Ramos (cell line): ENCODE results near the gene TAS2R14.

Source experiments
- in situ Hi-C: fragments of 300-500 bp; cut with MboI; formaldehyde crosslinking; loops from one replicate; pipeline ENCODE4 v1.14.3; 2022; ENCODE audit warnings: low sequenced_read_pairs; ENCODE audit not compliant: unreplicated experiment

The TAS2R14 gene, protein sequence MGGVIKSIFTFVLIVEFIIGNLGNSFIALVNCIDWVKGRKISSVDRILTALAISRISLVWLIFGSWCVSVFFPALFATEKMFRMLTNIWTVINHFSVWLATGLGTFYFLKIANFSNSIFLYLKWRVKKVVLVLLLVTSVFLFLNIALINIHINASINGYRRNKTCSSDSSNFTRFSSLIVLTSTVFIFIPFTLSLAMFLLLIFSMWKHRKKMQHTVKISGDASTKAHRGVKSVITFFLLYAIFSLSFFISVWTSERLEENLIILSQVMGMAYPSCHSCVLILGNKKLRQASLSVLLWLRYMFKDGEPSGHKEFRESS

DNA sequence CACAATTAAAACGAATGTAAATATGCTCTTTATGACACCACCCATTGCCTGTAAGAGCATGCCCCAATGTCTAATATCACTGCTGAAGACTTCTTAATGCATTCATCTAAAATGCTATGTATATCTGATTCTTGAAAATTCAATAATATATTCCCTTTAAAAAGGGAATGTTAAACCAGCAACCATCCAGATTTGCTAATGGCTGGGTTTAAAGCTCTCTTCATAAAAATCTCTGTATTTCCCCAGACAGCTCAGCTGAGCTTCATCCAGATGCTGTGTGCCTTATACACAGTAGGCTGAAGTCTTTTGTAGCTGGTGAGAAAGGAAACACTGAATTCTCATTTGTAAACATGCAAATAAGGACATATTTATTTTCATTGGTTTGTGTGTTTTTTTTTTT lies at the start of gene TAS2R14:
TSS of gene TAS2R14 (minus strand) at position 101 of the 400 bp plus-strand sequence. CDS start at position 45, 56 bp downstream.
- in situ Hi-C loops = no loop called here

DNA sequence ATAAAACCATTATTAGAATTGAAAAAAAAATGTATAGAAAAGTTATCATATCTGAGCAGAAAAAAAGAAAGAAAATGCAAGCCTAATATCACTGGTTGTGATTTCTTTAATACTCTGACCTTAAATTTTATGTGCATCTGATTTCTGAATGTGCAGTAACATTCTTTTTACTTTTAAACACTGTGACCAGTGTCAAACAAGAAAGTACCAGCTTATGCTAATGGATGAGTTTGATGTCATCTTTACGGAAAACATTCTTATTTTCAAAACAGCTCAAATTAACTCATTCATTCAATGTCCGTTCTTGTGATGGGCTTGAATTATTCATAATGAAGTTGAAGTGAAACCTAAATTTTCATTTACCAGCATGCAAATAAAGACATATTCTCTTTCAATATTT lies 47.7 kb upstream of the TAS2R14 start, which contains the start of gene TAS2R50:
TSS of gene TAS2R50 (minus strand) at position 101 of the 400 bp plus-strand sequence. CDS start at position 49, 52 bp downstream.
- in situ Hi-C loops = no loop called here

DNA sequence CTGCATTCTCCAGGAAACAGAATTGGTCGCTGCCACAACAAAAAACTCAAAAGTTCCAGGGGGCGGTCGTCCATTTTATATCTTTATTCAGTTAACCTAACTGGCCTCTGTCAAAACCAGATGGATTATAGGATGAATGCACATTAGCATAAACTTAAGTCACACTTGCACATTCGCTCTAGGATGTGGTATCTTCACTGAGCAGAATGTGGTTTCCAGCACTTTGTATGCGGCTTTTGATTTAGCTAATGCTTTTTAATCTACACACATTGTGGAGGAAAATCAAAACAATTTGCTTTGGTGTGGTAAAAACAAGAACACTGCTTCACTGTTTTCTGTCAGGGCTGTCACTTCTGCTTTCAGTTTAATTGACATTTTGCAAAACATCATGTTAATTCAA lies 43.2 kb upstream of the TAS2R14 start:
- in situ Hi-C loops = no loop called here

DNA sequence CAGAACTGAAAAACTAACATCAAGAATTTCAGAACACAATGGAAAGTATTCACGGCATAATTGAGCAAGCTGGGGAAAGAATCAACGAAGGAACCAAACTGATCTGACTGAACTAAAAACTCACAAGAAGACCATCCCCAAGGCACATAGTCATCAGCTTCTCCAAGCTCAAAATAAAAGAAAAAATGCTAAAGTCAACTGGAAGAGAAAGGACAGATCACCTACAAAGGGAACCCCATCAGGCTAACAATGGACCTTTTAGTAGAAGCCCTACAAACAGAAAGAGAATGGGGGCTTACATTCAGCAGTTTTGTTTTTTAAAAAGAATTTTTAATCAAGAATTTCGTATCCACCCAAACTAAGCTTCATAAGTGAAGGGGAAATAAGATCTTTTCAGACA lies 35.9 kb upstream of the TAS2R14 start:
- in situ Hi-C loops = no loop called here

DNA sequence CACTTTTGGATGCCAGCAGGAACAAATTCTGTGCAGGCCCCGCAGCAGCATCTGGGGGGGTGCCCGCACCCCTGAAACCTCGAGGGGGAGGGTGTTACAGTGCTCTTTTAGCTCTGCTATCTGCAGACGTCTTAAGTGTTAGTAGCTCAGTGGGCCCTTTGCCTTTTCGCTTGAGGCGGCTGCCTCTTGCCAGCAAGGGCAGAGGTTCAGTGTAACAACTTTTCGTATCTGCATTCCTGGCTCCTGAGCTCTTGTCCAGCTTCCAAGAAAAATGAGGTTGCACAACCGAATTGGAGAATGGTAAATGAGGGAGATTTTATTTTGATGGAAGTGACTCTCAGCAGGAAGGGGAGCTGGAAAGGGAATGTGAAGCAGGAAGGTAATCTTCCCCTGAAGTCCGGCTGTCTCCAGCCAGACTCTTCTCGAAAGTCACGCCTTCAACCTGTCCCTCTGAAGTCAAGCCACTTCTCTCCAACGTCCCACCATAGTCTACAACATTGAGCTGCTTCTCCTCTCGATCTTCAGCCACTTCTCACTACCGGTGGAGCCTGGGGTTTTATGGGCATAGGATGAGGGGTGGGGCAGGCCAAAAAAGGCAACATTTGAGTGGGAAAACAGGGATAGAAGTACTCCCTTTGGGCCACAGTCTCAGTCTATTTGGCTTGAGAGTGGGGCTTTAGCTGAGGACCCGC lies 29.8 kb upstream of the TAS2R14 start:
- in situ Hi-C loops = no loop called here

DNA sequence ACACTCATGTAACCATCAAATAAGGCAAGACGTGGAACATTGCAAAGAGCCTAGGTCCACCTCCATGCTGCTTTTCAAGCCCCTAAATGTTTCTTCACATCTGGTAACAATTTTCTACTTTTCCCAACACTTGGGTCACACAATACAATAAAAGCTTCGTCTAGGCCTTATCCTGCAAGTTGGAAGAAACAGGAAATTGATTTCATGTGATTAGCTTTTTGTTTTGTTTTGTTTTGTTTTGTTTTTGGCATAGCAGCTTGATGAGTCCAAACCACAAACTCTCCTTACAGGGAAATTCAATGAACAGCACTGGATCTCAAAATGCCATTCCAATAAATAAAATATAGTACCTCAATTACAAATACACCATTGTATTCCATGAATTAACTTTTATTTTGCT lies 28.3 kb upstream of the TAS2R14 start:
- in situ Hi-C loops = no loop called here

DNA sequence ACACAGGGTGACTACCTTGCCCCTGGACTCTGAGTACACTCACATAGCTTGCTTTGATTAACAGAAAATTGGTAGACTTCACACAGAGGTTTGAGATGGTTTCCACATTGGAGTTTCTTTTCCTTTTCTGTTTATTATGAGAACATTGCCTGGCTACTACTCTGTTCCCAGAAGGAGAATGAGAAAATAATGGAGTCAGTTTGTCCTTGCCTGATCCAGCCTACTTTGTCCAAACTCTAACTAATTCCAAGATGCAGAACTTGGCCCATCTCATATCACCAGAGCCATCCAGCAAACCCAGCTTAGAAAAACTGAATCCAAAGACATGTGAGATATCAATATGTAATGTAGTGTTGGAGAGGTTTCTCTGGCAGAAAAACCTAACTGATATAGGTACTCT lies 27.3 kb upstream of the TAS2R14 start:
- in situ Hi-C loops = no loop called here

DNA sequence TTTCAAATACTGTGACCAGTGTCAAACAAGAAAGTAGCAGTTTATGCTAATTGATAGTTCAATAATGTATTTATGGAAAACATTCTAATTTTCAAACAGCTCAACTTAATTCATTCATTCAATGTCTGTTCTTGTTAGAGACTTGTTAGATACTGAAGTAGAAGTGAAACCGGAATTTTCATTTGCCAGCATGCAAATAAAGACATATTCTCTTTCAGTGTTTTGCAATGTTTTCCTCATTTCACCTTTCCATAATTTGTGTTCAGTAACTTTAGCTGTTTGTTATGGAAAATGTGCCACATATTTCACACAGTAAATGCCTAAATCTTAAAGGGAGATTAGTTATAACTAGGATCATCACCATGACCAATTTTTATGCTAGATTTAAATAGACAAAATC lies 26.4 kb upstream of the TAS2R14 start:
- in situ Hi-C loops = no loop called here

DNA sequence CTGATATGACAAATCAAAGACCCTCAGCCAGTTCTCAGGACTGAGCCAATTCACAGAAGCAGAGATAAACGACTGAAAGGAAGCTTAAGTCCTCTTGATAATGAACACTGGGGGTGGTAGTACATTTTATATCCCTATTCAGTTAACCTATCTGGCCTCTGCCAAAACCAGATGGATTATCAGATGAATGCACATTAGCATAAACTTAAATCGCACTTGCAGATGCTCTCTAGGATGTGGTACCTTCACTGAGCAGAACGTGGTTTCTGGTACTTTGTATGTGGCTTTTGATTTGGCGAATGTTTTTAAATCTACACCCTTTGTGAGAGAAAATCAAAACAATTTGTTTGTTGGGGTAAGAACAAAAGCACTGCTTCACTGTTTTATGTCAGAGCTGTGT lies 21.1 kb upstream of the TAS2R14 start:
- in situ Hi-C loops = no loop called here

DNA sequence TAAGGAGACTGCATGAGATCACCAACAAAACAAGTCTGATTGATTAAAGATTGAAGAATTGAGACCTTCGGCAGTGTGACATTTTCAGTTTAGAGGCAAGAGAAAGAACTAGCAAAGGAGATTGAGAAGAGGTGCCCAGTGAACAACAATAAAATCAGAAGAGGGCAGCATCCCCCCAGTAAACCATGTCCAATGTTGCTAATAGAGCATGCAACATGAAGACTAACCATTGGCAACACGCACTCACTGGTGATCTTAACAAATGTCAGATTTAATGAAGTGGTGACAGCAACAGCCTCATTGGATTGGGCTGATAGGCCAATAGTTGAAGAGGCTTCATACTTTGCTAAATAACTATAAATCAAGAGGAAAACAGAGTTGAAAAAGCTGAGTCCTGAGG lies 20.7 kb upstream of the TAS2R14 start:
- in situ Hi-C loops = no loop called here

DNA sequence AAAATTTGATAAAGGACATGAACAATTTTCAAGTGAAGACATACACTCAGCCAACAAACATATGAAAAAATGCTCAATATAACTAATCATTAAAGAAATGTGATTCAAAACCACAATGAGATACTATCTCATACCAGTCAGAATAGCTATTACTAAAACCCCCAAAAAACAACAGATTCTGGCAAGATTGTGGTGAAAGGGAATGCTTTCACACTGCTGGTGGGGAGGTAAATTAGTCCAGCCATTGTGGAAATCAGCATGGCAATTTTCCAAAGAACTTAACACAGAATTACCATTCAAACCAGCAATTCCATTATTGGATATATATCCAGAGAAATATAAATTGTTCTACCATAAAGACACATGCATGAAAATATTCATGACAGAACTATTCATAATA lies 18.7 kb upstream of the TAS2R14 start:
- in situ Hi-C loops = no loop called here

DNA sequence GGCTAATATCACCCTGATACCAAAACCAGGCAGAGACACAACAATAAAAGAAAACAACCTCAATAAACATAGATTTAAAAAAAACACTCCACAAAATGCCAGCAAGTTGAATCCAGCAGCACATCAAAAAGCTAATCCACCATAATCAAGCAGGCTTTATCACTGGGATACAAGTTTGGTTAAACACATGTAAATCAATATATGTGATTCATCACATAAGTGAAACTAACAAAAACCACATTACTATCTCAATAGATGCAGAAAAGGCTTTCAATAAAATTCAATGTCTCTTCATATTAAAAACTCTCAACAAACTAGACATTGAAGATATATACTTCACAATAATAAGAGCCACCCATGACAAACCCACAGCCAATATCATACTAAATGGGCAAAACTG lies 17.0 kb upstream of the TAS2R14 start:
- in situ Hi-C loops = no loop called here

DNA sequence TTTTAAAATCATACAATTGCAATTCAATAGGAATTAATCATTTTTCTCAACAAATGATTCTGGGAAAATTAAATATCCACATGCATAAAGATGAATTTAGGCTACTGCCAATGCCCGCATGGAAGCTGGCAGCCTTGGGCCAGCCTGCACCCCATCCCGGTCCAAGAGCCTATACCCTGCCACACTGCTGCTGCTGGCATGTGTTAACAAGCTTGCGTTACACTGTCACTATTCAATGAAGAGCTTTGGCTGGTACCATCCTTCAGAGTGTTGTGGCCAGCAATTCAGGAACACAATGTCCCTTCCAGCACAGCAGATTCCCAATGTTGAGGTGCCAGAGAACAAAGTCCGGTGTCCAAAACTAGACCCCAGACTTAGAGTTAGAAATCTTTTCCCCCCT lies 13.6 kb upstream of the TAS2R14 start:
- in situ Hi-C loops = no loop called here

DNA sequence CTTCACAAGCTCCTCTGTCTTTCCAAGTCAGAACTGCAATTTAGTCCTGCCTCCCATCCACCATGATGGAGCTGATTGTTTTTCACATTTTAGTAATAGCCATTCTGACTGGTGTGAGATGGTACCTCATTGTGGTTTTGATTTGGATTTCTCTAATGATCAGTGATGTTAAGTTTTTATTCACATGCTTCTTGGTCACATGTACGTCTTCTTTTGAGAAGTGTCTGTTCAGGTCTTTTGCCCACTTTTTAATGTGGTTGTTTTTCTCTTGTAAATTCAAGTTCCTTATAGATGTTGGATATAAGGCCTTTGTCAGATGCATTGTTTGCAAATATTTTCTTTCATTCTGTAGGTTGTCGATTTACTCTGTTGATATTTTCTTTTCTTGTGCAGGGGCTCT lies 4.1 kb upstream of the TAS2R14 start:
- in situ Hi-C loops = no loop called here

DNA sequence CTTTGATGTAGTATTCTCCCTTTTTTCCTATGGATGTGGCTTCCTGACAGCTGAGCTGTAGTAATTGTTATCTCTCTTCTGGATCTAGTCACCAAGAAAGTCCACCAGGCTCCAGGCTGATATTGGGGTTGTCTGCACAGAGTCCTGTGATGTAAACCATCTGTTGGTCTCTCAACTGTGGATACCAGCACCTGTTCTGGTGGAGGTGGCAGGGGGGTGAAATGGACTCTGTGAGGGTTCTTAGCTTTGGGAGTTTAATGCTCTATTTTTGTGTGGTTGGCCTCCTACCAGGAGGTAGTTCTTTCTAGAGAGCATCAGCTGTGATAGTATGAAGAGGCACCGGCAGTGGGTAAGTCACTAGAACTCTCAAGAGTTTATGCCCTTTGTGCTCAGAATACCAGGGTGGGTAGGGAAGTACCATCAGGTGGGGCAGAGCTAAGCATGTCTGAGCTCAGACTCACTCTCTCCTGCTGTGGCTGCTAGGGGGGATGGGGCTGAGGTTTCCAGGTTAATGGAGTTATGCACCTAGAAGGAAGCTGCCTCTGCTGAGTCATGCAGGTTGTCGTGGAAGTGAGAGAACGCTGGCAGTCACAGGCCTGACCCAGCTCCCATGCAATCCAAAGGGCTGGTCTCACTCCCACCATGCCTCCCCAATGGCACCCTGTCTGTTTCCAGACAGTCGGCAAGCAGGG lies 3.0 kb upstream of the TAS2R14 start:
- in situ Hi-C loops = no loop called here

DNA sequence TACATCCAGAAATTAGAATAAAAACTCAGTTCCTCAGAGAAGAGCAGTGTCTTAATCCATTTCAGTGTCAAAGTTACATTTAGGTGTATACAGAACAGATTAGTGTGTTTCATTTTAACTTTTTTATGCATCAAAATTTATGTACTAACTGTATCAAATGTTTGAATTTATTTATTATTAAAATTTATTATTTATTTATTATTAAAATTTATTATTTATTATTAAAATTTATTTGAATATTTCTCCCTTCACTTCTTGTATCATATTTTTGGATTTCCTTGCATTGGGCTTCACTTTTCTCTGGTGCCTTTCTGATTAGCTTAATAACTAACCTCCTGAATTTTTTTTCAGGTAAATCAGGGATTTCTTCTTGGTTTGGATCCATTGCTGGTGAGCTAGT lies 2.3 kb upstream of the TAS2R14 start:
- in situ Hi-C loops = no loop called here

DNA sequence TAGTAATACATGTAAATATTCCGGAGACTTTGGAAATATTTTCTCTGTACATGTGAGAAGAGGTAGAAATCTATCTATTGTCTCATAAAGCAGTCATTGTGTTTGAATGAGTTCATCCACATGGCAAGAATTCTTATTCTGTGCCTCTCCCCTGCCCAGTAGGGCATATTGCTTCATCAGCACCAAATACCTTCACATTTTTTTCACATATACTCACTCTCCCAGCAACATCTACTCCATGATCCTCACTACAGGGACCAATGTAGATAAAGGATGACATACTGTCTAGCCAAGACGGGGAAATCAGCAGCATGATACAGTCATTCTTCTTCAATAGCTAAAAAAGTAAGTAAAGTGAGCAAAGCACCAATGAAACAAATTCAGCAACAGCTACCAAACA lies 1.3 kb upstream of the TAS2R14 start:
- in situ Hi-C loops = no loop called here

DNA sequence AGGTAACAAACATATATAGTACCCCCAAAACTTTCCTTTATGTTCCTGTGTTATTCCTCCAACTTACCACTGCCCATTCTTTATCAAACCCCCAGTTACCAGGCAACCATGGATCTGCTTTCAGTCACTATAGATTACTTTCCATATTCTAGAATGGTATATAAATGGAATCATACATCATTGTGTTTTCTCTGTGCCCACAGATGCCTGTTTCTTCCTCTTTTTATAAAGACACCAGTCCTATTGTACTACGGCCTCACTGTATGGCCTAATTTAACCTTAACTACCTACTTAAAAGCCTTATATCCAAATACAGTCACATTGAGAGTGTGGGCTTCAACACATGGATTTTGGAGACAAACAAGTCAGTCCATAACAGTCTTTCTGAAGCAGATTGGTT lies 2.6 kb downstream of the TAS2R14 start:
- in situ Hi-C loops = no loop called here

DNA sequence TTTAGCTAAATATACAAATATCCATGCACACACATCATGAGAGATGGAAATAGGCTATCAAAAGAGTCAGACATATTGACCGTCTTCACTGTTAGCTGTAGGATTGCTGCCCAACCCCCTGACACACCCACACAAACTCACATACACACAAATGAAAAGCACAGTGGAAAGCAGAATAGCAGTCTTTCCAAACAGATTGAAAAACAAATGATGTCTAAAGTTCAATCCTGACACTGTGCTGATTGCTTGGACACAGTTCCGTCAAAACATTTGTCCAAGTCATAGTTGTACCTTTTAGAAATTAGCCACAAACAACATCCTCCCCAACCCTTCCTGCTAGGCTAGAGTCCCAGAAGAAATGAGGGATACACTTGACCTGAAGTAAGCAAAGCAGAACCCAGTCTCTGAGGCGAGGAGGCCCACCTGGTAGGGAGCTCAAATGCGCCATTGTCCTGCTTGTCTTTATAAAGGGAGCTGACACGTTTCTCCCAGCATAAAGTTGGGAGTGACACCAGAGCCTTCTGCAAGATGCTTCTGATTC lies 10.2 kb downstream of the TAS2R14 start, which contains the start of gene PRH2:
TSS of gene PRH2 (plus strand) at position 491 of the 541 bp plus-strand sequence. CDS start at position 529, 38 bp downstream.
- in situ Hi-C loops = no loop called here

DNA sequence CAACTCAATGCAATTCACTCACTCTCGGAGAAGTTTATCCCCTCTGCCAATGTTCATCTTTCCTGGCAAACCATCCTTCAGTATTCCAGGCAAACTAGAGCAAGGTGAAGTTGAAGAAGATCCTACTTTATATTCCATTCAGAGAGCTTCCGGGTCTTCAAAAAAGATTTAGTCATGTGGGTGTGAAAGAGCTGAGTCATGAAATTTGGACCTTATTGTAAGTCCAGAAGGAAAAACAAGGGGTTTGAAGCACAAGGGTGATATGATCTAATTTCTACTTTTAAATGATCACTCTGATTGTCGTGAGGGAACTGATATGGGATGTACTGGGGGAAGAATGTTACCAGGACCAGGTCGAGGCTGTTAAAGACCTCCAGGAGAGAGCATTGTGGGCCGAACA lies 12.8 kb downstream of the TAS2R14 start:
- in situ Hi-C loops = no loop called here

DNA sequence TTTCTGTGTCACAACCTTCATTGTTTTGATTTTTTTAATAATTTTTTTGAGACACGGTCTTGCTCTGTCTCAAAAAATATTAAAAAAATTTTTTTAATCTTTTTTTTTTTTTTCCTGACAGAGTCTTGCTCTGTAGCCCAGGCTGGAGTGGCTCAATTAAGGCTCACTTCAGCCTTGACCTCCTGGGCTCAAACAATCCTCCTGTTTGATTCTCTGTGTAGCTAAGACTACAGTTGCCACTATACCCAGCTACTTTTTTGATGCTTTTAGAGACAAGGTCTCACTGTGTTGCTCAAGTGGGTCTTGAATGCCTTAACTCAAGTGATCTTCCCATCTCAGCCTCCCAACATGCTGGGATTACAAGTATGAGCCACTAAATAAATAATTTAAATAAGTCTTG lies 19.3 kb downstream of the TAS2R14 start:
- in situ Hi-C loops = no loop called here
